Esophagus squamous epithelium (tissue), 5 donors: ENCODE results near the gene CXorf65. TPM values are rescaled to one million over a fixed set of nuclear protein-coding genes. Genes with fewer than 3 reads are reported as not detected.

ENCODE experiments used
- DNase-seq: peaks from one replicate; lab custom pipeline; 2025; lab: John Stamatoyannopoulos, UW
- H3K27ac ChIP-seq, 4 donors: fragments of 200-600 bp; sonication (generic); one replicate each; pipeline ENCODE4 v1.5.1; 2016 to 2019; ENCODE audit warnings: mild to moderate bottlenecking in 1 of 4
- H3K27me3 ChIP-seq, 4 donors: fragments of 200-600 bp; sonication (generic); 1 replicate in 3 of 4; 2 replicates in 1 of 4; pipeline versions ENCODE4 v1.5.1 to v1.6.0; 2017 to 2021; ENCODE audit warnings: antibody characterized with exemption in 1 of 4
- H3K36me3 ChIP-seq, 3 donors: fragments of 200-600 bp; sonication (generic); one replicate each; pipeline ENCODE4 v1.5.1; 2016 to 2019
- H3K4me1 ChIP-seq, 3 donors: fragments of 200-600 bp; sonication (generic); one replicate each; pipeline ENCODE4 v1.5.1; 2017 to 2019
- H3K4me3 ChIP-seq, 4 donors: fragments of 200-600 bp; sonication (generic); 1 replicate in 3 of 4; 2 replicates in 1 of 4; pipeline ENCODE4 v1.5.1; 2016 to 2019; ENCODE audit warnings: mild to moderate bottlenecking in 2 of 4, moderate library complexity in 1 of 4
- H3K9me3 ChIP-seq, 3 donors: fragments of 200-600 bp; sonication (generic); one replicate each; pipeline ENCODE4 v1.5.1; 2016 to 2019
- POLR2A ChIP-seq, 4 donors: fragments of 450-650 bp; IDR thresholded peaks; one replicate each; pipeline ENCODE4 v1.6.1; 2017; ENCODE audit warnings: antibody characterized with exemption in 4 of 4, mild to moderate bottlenecking in 4 of 4, moderate library complexity in 3 of 4
- WGBS, 2 donors: methylation state at CpG; one replicate each; pipeline ENCODE4 v1.1.5; 2018; 5-methylcytosine and 5-hydroxymethylcytosine counted together
- intact Hi-C: fragments of 100-400 bp; cut with DNase I; formaldehyde crosslinking; loops from one replicate; pipeline ENCODE4 v1.15.0; 2022
- total RNA-seq, 4 donors: library from RNA; depleted of rRNA; stranded (reverse); fragments of >200 nt; gene quantifications; one replicate each; pipeline ENCODE4 v1.1.0, GENCODE V29; 2016
- TF ChIP-seq, protein P1 (sequence below), 6 experiments: fragments of 450-650 bp in 4 of 6; fragments of 200-600 bp in 2 of 6; sonication (generic) in 2 of 6; IDR thresholded peaks; one replicate each; pipeline ENCODE4 v1.5.1; 2016 to 2019; ENCODE audit warnings: antibody characterized with exemption in 6 of 6, mild to moderate bottlenecking in 4 of 6, moderate library complexity in 4 of 6
- donor health status: DM: yes; HTN: yes; CAD: no.

Gene CXorf65
- total RNA-seq, 4 donors from 2014 or later: not detected

DNA sequence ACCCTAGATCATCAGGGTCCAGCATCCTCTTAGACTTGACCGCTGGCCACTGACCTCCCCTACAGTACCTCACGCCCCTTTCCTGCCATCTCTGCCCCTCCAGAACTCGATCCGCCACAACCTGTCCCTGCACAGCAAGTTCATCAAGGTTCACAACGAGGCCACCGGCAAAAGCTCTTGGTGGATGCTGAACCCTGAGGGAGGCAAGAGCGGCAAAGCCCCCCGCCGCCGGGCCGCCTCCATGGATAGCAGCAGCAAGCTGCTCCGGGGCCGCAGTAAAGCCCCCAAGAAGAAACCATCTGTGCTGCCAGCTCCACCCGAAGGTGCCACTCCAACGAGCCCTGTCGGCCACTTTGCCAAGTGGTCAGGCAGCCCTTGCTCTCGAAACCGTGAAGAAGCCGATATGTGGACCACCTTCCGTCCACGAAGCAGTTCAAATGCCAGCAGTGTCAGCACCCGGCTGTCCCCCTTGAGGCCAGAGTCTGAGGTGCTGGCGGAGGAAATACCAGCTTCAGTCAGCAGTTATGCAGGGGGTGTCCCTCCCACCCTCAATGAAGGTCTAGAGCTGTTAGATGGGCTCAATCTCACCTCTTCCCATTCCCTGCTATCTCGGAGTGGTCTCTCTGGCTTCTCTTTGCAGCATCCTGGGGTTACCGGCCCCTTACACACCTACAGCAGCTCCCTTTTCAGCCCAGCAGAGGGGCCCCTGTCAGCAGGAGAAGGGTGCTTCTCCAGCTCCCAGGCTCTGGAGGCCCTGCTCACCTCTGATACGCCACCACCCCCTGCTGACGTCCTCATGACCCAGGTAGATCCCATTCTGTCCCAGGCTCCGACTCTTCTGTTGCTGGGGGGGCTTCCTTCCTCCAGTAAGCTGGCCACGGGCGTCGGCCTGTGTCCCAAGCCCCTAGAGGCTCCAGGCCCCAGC, 5.7 kb downstream of the CXorf65 start:
- Histone ChIP-seq H3K4me1 (peaks cover 6 to 48% (median 11%) of the 10 kb centered on the region in 3 donors), H3K4me3 (no peak overlapping the region), H3K27ac (no peak overlapping the region), H3K9me3 (no peaks in the 10 kb centered on the region), H3K27me3 (no peaks in the 10 kb centered on the region), H3K36me3 (no peaks in the 10 kb centered on the region)
- 64 to 82% methylated on average over 7 to 20 of the region's 31 CpGs for WGBS, 2 donors
- DNase-seq: no peak
- TF ChIP-seq, protein P1, sequence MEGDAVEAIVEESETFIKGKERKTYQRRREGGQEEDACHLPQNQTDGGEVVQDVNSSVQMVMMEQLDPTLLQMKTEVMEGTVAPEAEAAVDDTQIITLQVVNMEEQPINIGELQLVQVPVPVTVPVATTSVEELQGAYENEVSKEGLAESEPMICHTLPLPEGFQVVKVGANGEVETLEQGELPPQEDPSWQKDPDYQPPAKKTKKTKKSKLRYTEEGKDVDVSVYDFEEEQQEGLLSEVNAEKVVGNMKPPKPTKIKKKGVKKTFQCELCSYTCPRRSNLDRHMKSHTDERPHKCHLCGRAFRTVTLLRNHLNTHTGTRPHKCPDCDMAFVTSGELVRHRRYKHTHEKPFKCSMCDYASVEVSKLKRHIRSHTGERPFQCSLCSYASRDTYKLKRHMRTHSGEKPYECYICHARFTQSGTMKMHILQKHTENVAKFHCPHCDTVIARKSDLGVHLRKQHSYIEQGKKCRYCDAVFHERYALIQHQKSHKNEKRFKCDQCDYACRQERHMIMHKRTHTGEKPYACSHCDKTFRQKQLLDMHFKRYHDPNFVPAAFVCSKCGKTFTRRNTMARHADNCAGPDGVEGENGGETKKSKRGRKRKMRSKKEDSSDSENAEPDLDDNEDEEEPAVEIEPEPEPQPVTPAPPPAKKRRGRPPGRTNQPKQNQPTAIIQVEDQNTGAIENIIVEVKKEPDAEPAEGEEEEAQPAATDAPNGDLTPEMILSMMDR (IDR thresholded peaks at IDR 0.05): no peak
- TF ChIP-seq POLR2A (IDR thresholded peaks at IDR 0.05): no peak
- intact Hi-C loops: no loop called here

DNA sequence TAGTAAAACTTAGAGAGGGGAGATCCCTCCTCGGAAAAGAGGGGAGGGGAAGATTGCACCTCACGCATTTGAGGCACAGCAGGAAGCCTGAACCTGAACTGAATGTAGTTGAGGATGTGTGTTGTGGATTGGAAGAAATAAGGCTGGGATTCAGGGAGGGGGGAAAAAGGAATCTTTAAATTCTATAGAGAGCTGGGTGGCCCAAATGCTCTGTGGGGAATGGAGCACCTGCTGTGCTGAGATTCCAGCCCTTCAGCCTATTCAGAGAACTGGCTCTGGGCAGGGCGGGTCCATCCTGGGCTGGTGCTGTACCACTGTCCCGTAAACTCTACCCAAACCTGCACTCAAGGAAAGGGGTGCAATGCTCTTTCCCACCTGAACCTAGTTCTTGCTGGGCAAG, 6.8 kb downstream of the CXorf65 start:
- Histone ChIP-seq H3K27me3 (no peaks in the 10 kb centered on the region), H3K27ac (no peak overlapping the region), H3K9me3 (no peaks in the 10 kb centered on the region), H3K4me1 (peaks cover 6 to 48% (median 11%) of the 10 kb centered on the region in 3 donors), H3K4me3 (no peak overlapping the region), H3K36me3 (no peaks in the 10 kb centered on the region)
- no peak for DNase-seq
- TF ChIP-seq POLR2A (IDR thresholded peaks at IDR 0.05): no peak
- TF ChIP-seq, protein P1 (IDR thresholded peaks at IDR 0.05): no peak
- WGBS, 2 donors: 73 to 83% methylated on average over 2 to 4 of the region's 4 CpGs
- intact Hi-C loops: no loop called here

DNA sequence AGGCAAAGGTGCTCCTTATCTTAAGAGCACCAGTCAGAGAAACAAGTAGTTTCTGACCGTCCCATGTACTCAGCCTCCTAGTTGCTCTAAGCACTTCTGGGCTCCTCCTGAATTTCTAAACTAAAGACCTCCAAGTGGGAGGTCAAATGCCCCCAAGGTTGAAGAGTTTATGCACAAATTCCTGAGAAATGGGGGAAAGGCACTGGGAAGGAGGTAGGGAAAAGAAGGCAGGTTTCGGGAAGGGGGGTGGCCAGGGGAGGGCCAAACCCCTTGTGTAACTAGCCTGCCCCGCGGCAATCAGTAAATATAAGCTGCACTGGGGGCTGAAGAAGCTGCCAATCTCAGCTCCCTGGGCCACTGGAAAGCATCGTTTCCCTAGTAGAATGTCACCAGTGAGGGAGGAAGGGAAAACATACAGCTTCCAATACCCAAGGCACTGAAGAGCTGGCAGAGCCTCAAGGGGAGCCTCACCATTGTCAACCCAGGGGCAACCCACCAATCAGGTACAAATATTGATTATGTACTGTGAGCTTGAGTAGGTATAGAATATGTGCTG, 7.5 kb downstream of the CXorf65 start:
- no peaks in the 10 kb centered on the region for H3K9me3 ChIP-seq
- intact Hi-C loops: no loop called here
- no peak overlapping the region for H3K27ac ChIP-seq
- H3K27me3 ChIP-seq: no peaks in the 10 kb centered on the region
- 58% methylated on average over 5 of the region's 5 CpGs; no CpG with 5 or more reads in 1 of the 2 donors for WGBS, 2 donors
- peaks cover 6 to 42% (median 11%) of the 10 kb centered on the region in 3 donors for H3K4me1 ChIP-seq
- TF ChIP-seq POLR2A (IDR thresholded peaks at IDR 0.05): no peak
- TF ChIP-seq, protein P1 (IDR thresholded peaks at IDR 0.05): no peak
- no peak overlapping the region for H3K4me3 ChIP-seq
- DNase-seq: no peak
- no peaks in the 10 kb centered on the region for H3K36me3 ChIP-seq

DNA sequence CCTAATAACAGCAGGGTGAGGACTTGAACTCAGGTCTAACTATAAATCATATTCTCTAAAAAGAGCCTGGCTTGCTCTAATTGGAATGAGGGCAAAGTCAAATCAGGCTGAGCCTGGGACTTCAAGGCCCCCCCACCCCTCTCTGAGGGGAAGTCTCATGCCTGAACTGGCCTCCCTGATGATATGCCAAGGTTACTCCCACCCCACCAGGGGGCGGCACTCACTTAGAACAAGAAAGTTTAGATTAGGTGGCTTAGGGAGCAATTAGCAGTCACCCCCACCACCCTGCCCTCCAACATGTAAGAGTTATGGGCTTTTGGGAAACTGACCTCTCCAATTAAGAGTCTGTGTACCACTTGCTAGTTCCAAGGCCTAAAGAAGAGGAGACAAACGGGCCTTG, 8.2 kb downstream of the CXorf65 start:
- no peak for TF ChIP-seq POLR2A (IDR thresholded peaks at IDR 0.05)
- TF ChIP-seq, protein P1 (IDR thresholded peaks at IDR 0.05): peak in 5 of 6 experiments; percentile 30 to 47 (median 39)
- Histone ChIP-seq H3K4me3 (no peak overlapping the region), H3K4me1 (peaks cover 6 to 35% (median 10%) of the 10 kb centered on the region in 3 donors), H3K27me3 (no peaks in the 10 kb centered on the region), H3K36me3 (no peaks in the 10 kb centered on the region), H3K9me3 (no peaks in the 10 kb centered on the region), H3K27ac (no peak overlapping the region)
- intact Hi-C loops: no loop called here
- 0 to 17% methylated on average over 1 to 2 of the region's 2 CpGs for WGBS, 2 donors
- peak; percentile 4 for DNase-seq

DNA sequence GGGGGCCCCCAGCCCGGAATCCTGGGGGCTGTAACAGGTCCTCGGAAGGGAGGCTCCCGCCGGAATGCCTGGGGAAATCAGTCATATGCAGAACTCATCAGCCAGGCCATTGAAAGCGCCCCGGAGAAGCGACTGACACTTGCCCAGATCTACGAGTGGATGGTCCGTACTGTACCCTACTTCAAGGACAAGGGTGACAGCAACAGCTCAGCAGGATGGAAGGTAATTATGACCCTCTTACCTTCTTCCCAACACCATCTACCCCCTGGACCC, 9.8 kb downstream of the CXorf65 start:
- Histone ChIP-seq H3K4me1 (peaks cover 3 to 28% (median 6%) of the 10 kb centered on the region in 3 donors), H3K9me3 (no peaks in the 10 kb centered on the region), H3K4me3 (peak overlapping the region; percentile 40 to 72 (median 59)), H3K27ac (peak overlapping the region in 3 of 4 donors; percentile 84 to 86 (median 85)), H3K36me3 (no peaks in the 10 kb centered on the region), H3K27me3 (no peaks in the 10 kb centered on the region)
- intact Hi-C loops: no loop called here
- 40% methylated on average over 2 of the region's 9 CpGs; no CpG with 5 or more reads in 1 of the 2 donors for WGBS, 2 donors
- no peak for TF ChIP-seq POLR2A (IDR thresholded peaks at IDR 0.05)
- TF ChIP-seq, protein P1 (IDR thresholded peaks at IDR 0.05): no peak
- no peak for DNase-seq
